HCT116 (cell line): ENCODE data around the gene C4BPA. TPM values are rescaled to one million over a fixed set of nuclear protein-coding genes. Genes with fewer than 3 reads are reported as not detected.

Experiments
- ATAC-seq: fragments of 200-7000 bp; cut with Tn5 transposase; 2 replicates; pipeline ENCODE4 v1.9.1; 2020; ENCODE audit warnings: mild to moderate bottlenecking, moderate library complexity
- BruUV-seq: library from RNA; stranded (reverse); fragments of 400-500 nt; replicated peaks from 2 replicates; lab custom pipeline; 2021; lab: Mats Ljungman, UMichigan
- CTCF ChIA-PET: fragments of 300-600 bp; sonication (Branson Sonifier 250); formaldehyde crosslinking; loops from one replicate; lab custom pipeline; 2021; ENCODE audit warnings: antibody characterized with exemption; lab: Charles Lee
- POLR2A ChIA-PET: fragments of 300-600, 350-600 bp; sonication (Branson Sonifier 250); formaldehyde crosslinking; loops from one replicate; lab custom pipeline; 2021; ENCODE audit warnings: antibody characterized with exemption; lab: Charles Lee
- RAD21 ChIA-PET, 2 experiments: fragments of 300-600 bp; sonication (Branson Sonifier 250); formaldehyde crosslinking; loops; one replicate each; lab custom pipeline; 2023; ENCODE audit warnings: low total read pairs in 2 of 2; ENCODE audit not compliant: uncharacterized antibody in 2 of 2, unreplicated experiment in 2 of 2, low non-redundant PET in 1 of 2; lab: Charles Lee
- DNase-seq: peaks from one replicate; pipeline ENCODE4 v3.0.0-alpha.2; 2010; ENCODE audit warnings: low read depth, low spot score
- H2AFZ ChIP-seq: fragments of 200-600 bp; shearing (Covaris generic), sonication (generic); 2 replicates; pipeline ENCODE4 v1.6.1; 2017; ENCODE audit warnings: low read depth, mixed run types, mixed read lengths, antibody characterized with exemption, low read length; ENCODE audit not compliant: poor library complexity, severe bottlenecking
- H3K27ac ChIP-seq: 2 replicates; pipeline ENCODE4 v1.5.1; 2012; ENCODE audit warnings: low read depth, low read length
- H3K27me3 ChIP-seq: fragments of 200-600 bp; sonication (generic); 2 replicates; pipeline ENCODE4 v1.6.1; 2016; ENCODE audit warnings: mixed run types, low read length, mixed read lengths; ENCODE audit not compliant: insufficient read depth
- H3K36me3 ChIP-seq, 2 experiments: fragments of 200-500 bp in 1 of 2; fragments of 200-600 bp in 1 of 2; sonication (Bioruptor generic) in 1 of 2; sonication (generic) in 1 of 2; 2 replicates each; pipeline versions ENCODE4 v1.5.1 to v1.6.1; 2014 to 2016; ENCODE audit warnings: low read length in 2 of 2, inconsistent platforms in 1 of 2, mixed read lengths in 1 of 2, mixed run types in 1 of 2; ENCODE audit not compliant: insufficient read depth in 2 of 2, control insufficient read depth in 1 of 2
- H3K4me1 ChIP-seq, 2 experiments: fragments of 200-600 bp in 1 of 2; sonication (generic) in 1 of 2; 2 replicates each; pipeline versions ENCODE4 v1.5.1 to v1.6.1; 2012 to 2017; ENCODE audit warnings: low read length in 2 of 2, inconsistent platforms in 1 of 2, mild to moderate bottlenecking in 1 of 2, mixed read lengths in 1 of 2, mixed run types in 1 of 2, moderate library complexity in 1 of 2; ENCODE audit not compliant: insufficient read depth in 2 of 2, control insufficient read depth in 1 of 2
- H3K4me2 ChIP-seq: fragments of 200-600 bp; sonication (generic); 2 replicates; pipeline ENCODE4 v1.6.1; 2017; ENCODE audit warnings: mixed run types, low read length, mixed read lengths
- H3K4me3 ChIP-seq, 2 experiments: fragments of 200-600 bp in 1 of 2; sonication (generic) in 1 of 2; replicated peaks in 1 of 2; 2 replicates each; pipeline ENCODE4 v1.5.1; 2011 to 2016; ENCODE audit warnings: low read length in 2 of 2, control low read depth in 1 of 2, low read depth in 1 of 2, mild to moderate bottlenecking in 1 of 2, mixed read lengths in 1 of 2, mixed run types in 1 of 2
- H3K79me2 ChIP-seq: fragments of 200-600 bp; sonication (generic); 2 replicates; pipeline ENCODE4 v1.6.1; 2017; ENCODE audit warnings: mild to moderate bottlenecking, mixed run types, low read length, moderate library complexity, mixed read lengths; ENCODE audit not compliant: insufficient read depth
- H3K9ac ChIP-seq: fragments of 200-600 bp; sonication (generic); 2 replicates; pipeline ENCODE4 v1.6.1; 2016; ENCODE audit warnings: low read length, mixed read lengths
- H3K9me2 ChIP-seq: fragments of 200-600 bp; sonication (generic), shearing (Covaris generic); 2 replicates; pipeline ENCODE4 v1.6.1; 2017; ENCODE audit warnings: mixed run types, mild to moderate bottlenecking, moderate library complexity; ENCODE audit not compliant: insufficient read depth
- H3K9me3 ChIP-seq, 2 experiments: fragments of 200-500 bp in 1 of 2; fragments of 200-600 bp in 1 of 2; sonication (Bioruptor generic) in 1 of 2; sonication (generic) in 1 of 2; 2 replicates each; pipeline ENCODE4 v1.6.1; 2014 to 2017; ENCODE audit warnings: low read length in 2 of 2, mixed read lengths in 2 of 2, inconsistent platforms in 1 of 2, low read depth in 1 of 2, mild to moderate bottlenecking in 1 of 2, mixed run types in 1 of 2, moderate library complexity in 1 of 2; ENCODE audit not compliant: control insufficient read depth in 1 of 2, insufficient read depth in 1 of 2
- H4K20me1 ChIP-seq: fragments of 200-600 bp; sonication (generic), shearing (Covaris generic); 2 replicates; pipeline ENCODE4 v1.6.1; 2017; ENCODE audit warnings: mixed run types, mild to moderate bottlenecking, moderate library complexity; ENCODE audit not compliant: insufficient read depth
- CBX3 ChIP-seq: IDR thresholded peaks from 2 replicates; pipeline ENCODE4 v1.6.1; 2012; ENCODE audit warnings: low read depth
- ELF1 ChIP-seq: IDR thresholded peaks from 2 replicates; pipeline ENCODE4 v1.6.1; 2012; ENCODE audit warnings: low read depth, borderline replicate concordance
- EZH2 ChIP-seq: fragments of 200-600 bp; sonication (generic); IDR thresholded peaks from 2 replicates; pipeline ENCODE4 v1.6.1; 2017; ENCODE audit warnings: antibody characterized with exemption, mixed run types
- FOSL1 ChIP-seq: IDR thresholded peaks from 2 replicates; pipeline ENCODE4 v1.6.1; 2012; ENCODE audit warnings: low read depth
- JUND ChIP-seq: IDR thresholded peaks from 2 replicates; pipeline ENCODE4 v1.6.1; 2012
- MAX ChIP-seq: IDR thresholded peaks from 2 replicates; pipeline ENCODE4 v1.6.1; 2012
- POLR2AphosphoS5 ChIP-seq: IDR thresholded peaks from 2 replicates; pipeline ENCODE4 v1.6.1; 2011; ENCODE audit warnings: mild to moderate bottlenecking, low read depth, low read length, moderate library complexity
- REST ChIP-seq: IDR thresholded peaks from 2 replicates; pipeline ENCODE4 v1.6.1; 2012; ENCODE audit warnings: low read depth
- SRF ChIP-seq: IDR thresholded peaks from 2 replicates; pipeline ENCODE4 v1.6.1; 2012; ENCODE audit warnings: low read depth
- ZFX ChIP-seq: fragments of 450-650 bp; IDR thresholded peaks from 2 replicates; pipeline ENCODE4 v1.6.1; 2017
- intact Hi-C: fragments of 100-400 bp; cut with micrococcal nuclease; formaldehyde crosslinking; loops from 2 replicates; pipeline ENCODE4 v1.10.0; 2022
- total RNA-seq: library from RNA; stranded (reverse); gene quantifications from one replicate; pipeline ENCODE4 v1.2.1, GENCODE V29; 2021; ENCODE audit not compliant: unreplicated experiment

Gene C4BPA
- total RNA-seq, 1 experiment from 2014 or later = 0.32 TPM

- no peak for TF ChIP-seq MAX
- TF ChIP-seq ZFX = no peak
- TF ChIP-seq REST = no peak
- no peak for TF ChIP-seq EZH2
- TF ChIP-seq FOSL1 = no peak
- no peak for TF ChIP-seq ELF1
- no peak for TF ChIP-seq CBX3
Measured at GRCh38 chr1:207063014-207063413, 41.0 kb upstream of the C4BPA start (continued).

- Histone ChIP-seq H3K36me3 (peaks cover 3 to 19% of the 10 kb centered on the region in 2 experiments; a peak in 2 of 4 replicates), H3K79me2 (no peaks in the 10 kb centered on the region), H3K9me3 (no peaks in the 10 kb centered on the region), H3K27me3 (no peaks in the 10 kb centered on the region), H3K4me3 (no peak overlapping the region), H4K20me1 (no peaks in the 10 kb centered on the region), H3K4me2 (no peak overlapping the region), H3K4me1 (no peaks in the 10 kb centered on the region), H3K9me2 (no peaks in the 10 kb centered on the region), H2AFZ (no peak overlapping the region), H3K27ac (no peak overlapping the region), H3K9ac (no peak overlapping the region)
- ATAC-seq (no peak), DNase-seq (no peak)
- CTCF ChIA-PET = no interaction called here
- POLR2A ChIA-PET = no interaction called here
- intact Hi-C loops = no loop called here
- RAD21 ChIA-PET = no interaction called here
- TF ChIP-seq SRF = no peak
- TF ChIP-seq POLR2AphosphoS5 = no peak
- TF ChIP-seq ELF1 = no peak
- no peak for TF ChIP-seq JUND
- BruUV-seq = no TSS peak
Measured at GRCh38 chr1:207064561-207064960, 39.5 kb upstream of the C4BPA start.
